Retinal pigment epithelial cell (primary cell): Measurements from ENCODE around the gene MAN1C1.

Source experiments
- DNase-seq: peaks from one replicate; pipeline ENCODE4 v3.0.0-alpha.2; 2010; ENCODE audit warnings: low read depth
- H3K4me3 ChIP-seq: 2 replicates; pipeline ENCODE4 v1.5.1; 2011; ENCODE audit warnings: mild to moderate bottlenecking, low read length, control low read depth, moderate library complexity
- TF ChIP-seq, protein P1 (sequence below): conservative IDR thresholded peaks from 2 replicates; pipeline ENCODE4 v1.5.1; 2011; ENCODE audit warnings: low read depth, low read length, control low read depth, inconsistent platforms

Gene MAN1C1

DNA sequence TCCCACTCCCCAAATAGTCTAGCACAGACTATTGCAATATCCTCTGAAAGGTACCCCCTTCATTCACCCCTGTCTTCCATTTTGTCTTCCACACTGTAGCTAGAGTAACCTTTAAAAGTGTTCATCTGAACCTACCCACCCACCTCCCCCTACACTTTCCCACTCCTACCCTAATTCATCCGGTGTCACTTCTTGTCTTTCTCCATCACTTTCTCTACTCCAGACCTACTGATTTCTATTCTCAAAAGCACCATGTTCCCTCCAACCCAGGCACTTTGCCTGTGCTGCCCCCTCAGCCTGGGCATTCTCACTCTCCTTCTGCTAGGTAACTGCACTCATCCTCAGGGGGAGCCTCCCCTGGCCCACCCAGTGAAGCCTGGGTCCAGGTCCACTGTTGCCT is 4.7 kb upstream of the MAN1C1 start:
- DNase-seq = no peak
- TF ChIP-seq, protein P1, sequence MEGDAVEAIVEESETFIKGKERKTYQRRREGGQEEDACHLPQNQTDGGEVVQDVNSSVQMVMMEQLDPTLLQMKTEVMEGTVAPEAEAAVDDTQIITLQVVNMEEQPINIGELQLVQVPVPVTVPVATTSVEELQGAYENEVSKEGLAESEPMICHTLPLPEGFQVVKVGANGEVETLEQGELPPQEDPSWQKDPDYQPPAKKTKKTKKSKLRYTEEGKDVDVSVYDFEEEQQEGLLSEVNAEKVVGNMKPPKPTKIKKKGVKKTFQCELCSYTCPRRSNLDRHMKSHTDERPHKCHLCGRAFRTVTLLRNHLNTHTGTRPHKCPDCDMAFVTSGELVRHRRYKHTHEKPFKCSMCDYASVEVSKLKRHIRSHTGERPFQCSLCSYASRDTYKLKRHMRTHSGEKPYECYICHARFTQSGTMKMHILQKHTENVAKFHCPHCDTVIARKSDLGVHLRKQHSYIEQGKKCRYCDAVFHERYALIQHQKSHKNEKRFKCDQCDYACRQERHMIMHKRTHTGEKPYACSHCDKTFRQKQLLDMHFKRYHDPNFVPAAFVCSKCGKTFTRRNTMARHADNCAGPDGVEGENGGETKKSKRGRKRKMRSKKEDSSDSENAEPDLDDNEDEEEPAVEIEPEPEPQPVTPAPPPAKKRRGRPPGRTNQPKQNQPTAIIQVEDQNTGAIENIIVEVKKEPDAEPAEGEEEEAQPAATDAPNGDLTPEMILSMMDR = no peak

DNA sequence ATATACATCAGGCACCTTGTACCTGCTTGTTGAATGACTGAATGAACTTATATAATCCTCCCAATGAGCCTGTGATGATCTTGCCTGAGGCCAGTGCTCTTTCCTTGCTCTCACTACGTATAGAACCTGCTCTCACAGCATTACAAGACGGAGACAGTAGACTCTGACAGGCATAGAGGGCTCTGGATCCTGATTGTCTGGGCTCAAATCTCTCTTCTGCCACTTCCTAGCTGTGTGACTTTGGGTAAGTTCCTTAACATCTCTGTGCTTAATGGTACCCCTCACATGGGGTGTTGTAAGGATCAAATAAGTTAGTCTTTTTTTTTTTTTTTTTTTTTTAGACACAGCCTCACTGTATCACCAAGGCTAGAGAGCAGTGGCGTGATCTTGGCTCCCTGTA is 4.2 kb upstream of the MAN1C1 start:
- TF ChIP-seq, protein P1 = no peak
- DNase-seq = no peak
- H3K4me3 ChIP-seq = no peak overlapping the region

More for the DNA sequence above, 4.7 kb upstream of the MAN1C1 start:
- no peak overlapping the region for H3K4me3 ChIP-seq

DNA sequence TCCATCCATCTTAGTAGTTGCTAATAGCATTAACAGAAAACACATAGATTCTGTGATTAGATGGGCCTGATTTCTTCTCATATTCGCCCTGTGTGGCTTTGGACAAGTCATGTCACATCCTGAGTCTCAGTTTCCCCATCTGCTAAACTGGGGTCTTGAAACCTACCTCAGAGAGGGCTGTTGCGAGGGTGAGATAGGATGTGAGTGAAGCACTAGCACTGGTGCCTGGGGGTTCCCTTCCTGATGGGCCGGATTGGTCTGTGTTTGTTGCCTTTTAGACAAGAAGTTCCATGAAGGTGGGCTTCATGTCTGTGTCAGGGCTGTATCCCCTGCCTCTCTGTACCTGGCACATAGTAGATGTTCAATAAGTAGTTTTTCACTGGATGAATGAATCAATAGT is 3.5 kb upstream of the MAN1C1 start:
- no peak for DNase-seq
- no peak overlapping the region for H3K4me3 ChIP-seq
- TF ChIP-seq, protein P1 = no peak

GRCh38 chr1:25614501-25615171 is 2.0 kb upstream of the MAN1C1 start:
- DNase-seq = no peak

DNA sequence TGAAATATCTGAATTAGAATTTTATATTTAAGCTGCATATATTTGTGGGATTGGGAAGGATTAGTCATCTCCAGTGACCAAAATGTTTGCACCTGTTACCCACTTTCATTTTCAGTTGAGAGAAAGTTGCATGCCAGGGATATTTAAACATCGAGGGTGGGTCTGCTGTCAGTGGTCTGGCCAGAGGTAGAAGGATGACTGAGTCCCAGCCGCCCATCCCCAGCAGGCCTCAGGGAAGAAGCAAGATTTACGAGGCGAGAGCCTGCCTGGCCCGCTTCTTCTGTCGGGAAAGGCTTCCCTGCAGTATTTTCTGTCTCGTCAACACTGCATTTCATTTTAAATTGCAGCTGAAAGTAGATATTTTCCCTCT is 1.4 kb upstream of the MAN1C1 start:
- no peak overlapping the region for H3K4me3 ChIP-seq
- no peak for DNase-seq
- TF ChIP-seq, protein P1 = no peak

More at GRCh38 chr1:25614501-25615171, 2.0 kb upstream of the MAN1C1 start:
- TF ChIP-seq, protein P1 = no peak
- H3K4me3 ChIP-seq = no peak overlapping the region

GRCh38 chr1:25615563-25616094 is 962 bp upstream of the MAN1C1 start:
- no peak for DNase-seq
- peak overlapping the region; percentile 60 for H3K4me3 ChIP-seq
- TF ChIP-seq, protein P1 = no peak

- TF ChIP-seq, protein P1 = no peak
- DNase-seq = no peak
- H3K4me3 ChIP-seq = peak overlapping the region; percentile 55
These were observed 515 bp downstream of the MAN1C1 start for GRCh38 chr1:25616987-25617624.
